ENCODE measurements around the gene DLG2.

- TF ChIP-seq MAX (IDR thresholded peaks at IDR 0.05; ENCODE audit: insufficient read depth, insufficient read length) (no peak), CTCF (IDR thresholded peaks at IDR 0.05; ENCODE audit: extremely low read depth in 1 of 2, insufficient read depth in 1 of 2, low read depth in 1 of 2, low read length in 2 of 2) (no peak), EZH2 (IDR thresholded peaks at IDR 0.05; ENCODE audit: borderline replicate concordance, low read depth, low read length, severe bottlenecking) (no peak), JUN (IDR thresholded peaks at IDR 0.05; ENCODE audit: borderline replicate concordance, insufficient read depth, insufficient read length, low read depth) (no peak), POLR2AphosphoS5 (IDR thresholded peaks at IDR 0.05; ENCODE audit: insufficient read depth, low read depth, low read length) (no peak), POLR2A (IDR thresholded peaks at IDR 0.05; ENCODE audit: low read depth, low read length) (no peak), MYC (IDR thresholded peaks at IDR 0.05; ENCODE audit: low read depth, low read length) (no peak)
Measured at GRCh38 chr11:84019571-84020194, 1607.5 kb downstream of the DLG2 start.
